Gastrocnemius medialis (tissue), 4 donors: ENCODE data around the gene CDK18. TPM values are rescaled to one million over a fixed set of nuclear protein-coding genes. Genes with fewer than 3 reads are reported as not detected.

Source experiments
- ATAC-seq, 2 donors: fragments of 150-250 bp; one replicate each; pipeline ENCODE4 v1.9.1; 2016
- DNase-seq, 2 donors: peaks; one replicate each; pipeline ENCODE4 v3.0.0-alpha.2; 2019
- H3K27ac ChIP-seq, 4 donors: fragments of 200-600 bp; sonication (generic); 1 replicate in 1 of 4; 2 replicates in 3 of 4; pipeline ENCODE4 v1.5.1; 2016 to 2018; ENCODE audit warnings: mild to moderate bottlenecking in 2 of 4, moderate library complexity in 1 of 4
- H3K27me3 ChIP-seq, 3 donors: fragments of 200-600 bp; sonication (generic) in 2 of 3; 1 replicate in 1 of 3; 2 replicates in 2 of 3; pipeline versions ENCODE4 v1.5.1 to v1.6.0; 2016 to 2019; ENCODE audit warnings: mild to moderate bottlenecking in 1 of 3, moderate library complexity in 1 of 3
- H3K36me3 ChIP-seq, 2 donors: fragments of 200-600 bp; sonication (generic) in 1 of 2; one replicate each; pipeline ENCODE4 v1.5.1; 2017 to 2018
- H3K4me1 ChIP-seq, 2 donors: fragments of 200-600 bp; sonication (generic) in 1 of 2; one replicate each; pipeline ENCODE4 v1.5.1; 2016 to 2017; ENCODE audit warnings: mild to moderate bottlenecking in 2 of 2
- H3K4me3 ChIP-seq, 4 donors: fragments of 200-600 bp; sonication (generic) in 3 of 4; 1 replicate in 1 of 4; 2 replicates in 3 of 4; pipeline ENCODE4 v1.5.1; 2016 to 2019; ENCODE audit warnings: mild to moderate bottlenecking in 2 of 4
- H3K9me3 ChIP-seq, 3 donors: fragments of 200-600 bp; sonication (generic) in 2 of 3; 1 replicate in 1 of 3; 2 replicates in 2 of 3; pipeline ENCODE4 v1.5.1; 2016 to 2019
- CTCF ChIP-seq, 5 experiments: fragments of 450-650 bp in 3 of 5; fragments of 200-600 bp in 2 of 5; sonication (generic) in 2 of 5; IDR thresholded peaks in 4 of 5; conservative IDR thresholded peaks in 1 of 5; 1 replicate in 4 of 5; 2 replicates in 1 of 5; pipeline ENCODE4 v1.5.1; 2016 to 2019; ENCODE audit warnings: antibody characterized with exemption in 5 of 5, mild to moderate bottlenecking in 3 of 5, moderate library complexity in 3 of 5
- POLR2A ChIP-seq, 2 donors: fragments of 450-650 bp; IDR thresholded peaks; one replicate each; pipeline ENCODE4 v1.6.1; 2017; ENCODE audit warnings: antibody characterized with exemption in 2 of 2, mild to moderate bottlenecking in 2 of 2, moderate library complexity in 2 of 2
- in situ Hi-C, 4 donors: fragments of 200-750 bp; cut with MboI; loops; one replicate each; pipeline versions ENCODE4 v1.15.0 to v1.8.0; 2017; ENCODE audit warnings: low sequenced_read_pairs in 4 of 4
- intact Hi-C: fragments of 100-400 bp; cut with DNase I; formaldehyde crosslinking; loops from one replicate; pipeline ENCODE4 v1.15.1; 2023; ENCODE audit warnings: low total_unique reads
- total RNA-seq, 4 donors: library from RNA; depleted of rRNA; stranded (reverse); fragments of >200 nt; gene quantifications; one replicate each; pipeline versions ENCODE4 v1.1.0 to v1.2.3, GENCODE V29; 2016

CDK18 gene
- total RNA-seq, 4 donors from 2014 or later, result 1.2 to 4.6 (median 1.5) TPM

- no peaks in the 10 kb centered on the region for H3K36me3 ChIP-seq
- H3K27me3 ChIP-seq, result no peaks in the 10 kb centered on the region
- H3K4me3 ChIP-seq, result no peak overlapping the region
- in situ Hi-C loops (no loop called here), intact Hi-C loops (no loop called here)
- H3K27ac ChIP-seq, result no peak overlapping the region
- H3K9me3 ChIP-seq, result no peaks in the 10 kb centered on the region
- no peak for DNase-seq
- ATAC-seq, result no peak
- peaks cover 13 to 14% of the 10 kb centered on the region in 2 donors for H3K4me1 ChIP-seq
- TF ChIP-seq CTCF (IDR thresholded peaks at IDR 0.05 in 4 of 5, conservative IDR thresholded peaks at IDR 0.05 in 1 of 5) (no peak), POLR2A (IDR thresholded peaks at IDR 0.05) (no peak)
These were observed 3.9 kb upstream of the CDK18 start for GRCh38 chr1:205500240-205501233.

- no peak overlapping the region for H3K4me3 ChIP-seq
- no peaks in the 10 kb centered on the region for H3K27me3 ChIP-seq
- H3K4me1 ChIP-seq, result peaks cover 14 to 18% of the 10 kb centered on the region in 2 donors
- intact Hi-C loops, result no loop called here
- no peak for ATAC-seq
- DNase-seq, result no peak
- no peak overlapping the region for H3K27ac ChIP-seq
- in situ Hi-C loops, result no loop called here
- H3K9me3 ChIP-seq, result no peaks in the 10 kb centered on the region
- TF ChIP-seq CTCF (IDR thresholded peaks at IDR 0.05 in 4 of 5, conservative IDR thresholded peaks at IDR 0.05 in 1 of 5) (no peak), POLR2A (IDR thresholded peaks at IDR 0.05) (no peak)
- no peaks in the 10 kb centered on the region for H3K36me3 ChIP-seq
These were observed 2.2 kb upstream of the CDK18 start for GRCh38 chr1:205502111-205502810.

- DNase-seq, result no peak
- H3K27ac ChIP-seq, result no peak overlapping the region
- H3K4me1 ChIP-seq, result peaks cover 14 to 18% of the 10 kb centered on the region in 2 donors
- in situ Hi-C loops, result no loop called here
- H3K27me3 ChIP-seq, result no peaks in the 10 kb centered on the region
- H3K9me3 ChIP-seq, result no peaks in the 10 kb centered on the region
- intact Hi-C loops, result no loop called here
- no peak overlapping the region for H3K4me3 ChIP-seq
- no peak for ATAC-seq
- TF ChIP-seq POLR2A (IDR thresholded peaks at IDR 0.05) (no peak), CTCF (IDR thresholded peaks at IDR 0.05 in 4 of 5, conservative IDR thresholded peaks at IDR 0.05 in 1 of 5) (no peak)
- H3K36me3 ChIP-seq, result no peaks in the 10 kb centered on the region
These were observed 1.5 kb upstream of the CDK18 start for GRCh38 chr1:205502992-205503391.

GRCh38 chr1:205505076-205505729, 734 bp downstream of the CDK18 start:
- DNase-seq (no peak), ATAC-seq (peak in 1 of 2 donors; percentile 20)
- intact Hi-C loops, result no loop called here
- Histone ChIP-seq H3K27me3 (no peaks in the 10 kb centered on the region), H3K4me1 (peaks cover 14 to 18% of the 10 kb centered on the region in 2 donors), H3K36me3 (no peaks in the 10 kb centered on the region), H3K4me3 (peak overlapping the region; percentile 60 to 74 (median 69)), H3K9me3 (no peaks in the 10 kb centered on the region), H3K27ac (peak overlapping the region in 3 of 4 donors; percentile 36 to 54 (median 46))
- in situ Hi-C loops, result no loop called here
- no peak for TF ChIP-seq POLR2A (IDR thresholded peaks at IDR 0.05)
- TF ChIP-seq CTCF (IDR thresholded peaks at IDR 0.05 in 4 of 5, conservative IDR thresholded peaks at IDR 0.05 in 1 of 5), result no peak
